H1 (cell line): ENCODE results near the gene PTPRT.

Experiments
- BCL11A ChIP-seq, 2 experiments: IDR thresholded peaks; one replicate each; pipeline ENCODE4 v1.6.1; 2011; ENCODE audit warnings: low read depth in 2 of 2, low read length in 2 of 2, mild to moderate bottlenecking in 2 of 2
- EZH2 ChIP-seq: fragments of 200-600 bp; sonication (generic); IDR thresholded peaks from 2 replicates; pipeline ENCODE4 v1.7.1; 2012; ENCODE audit warnings: low read depth, mild to moderate bottlenecking, moderate library complexity, low read length, inconsistent platforms; ENCODE audit not compliant: severe bottlenecking
- GABPA ChIP-seq: IDR thresholded peaks from 2 replicates; pipeline ENCODE4 v1.6.1; 2011; ENCODE audit warnings: mild to moderate bottlenecking, low read length, moderate library complexity, borderline replicate concordance; ENCODE audit not compliant: insufficient read depth
- JUN ChIP-seq: IDR thresholded peaks from 2 replicates; pipeline ENCODE4 v1.6.1; 2011; ENCODE audit warnings: low read depth, mild to moderate bottlenecking, improper control_type of control experiment, low read length
- POLR2A ChIP-seq, 2 experiments: IDR thresholded peaks; 1 replicate in 1 of 2; 2 replicates in 1 of 2; pipeline ENCODE4 v1.6.1; 2011; ENCODE audit warnings: low read depth in 2 of 2, low read length in 2 of 2, mild to moderate bottlenecking in 2 of 2; ENCODE audit errors: control extremely low read depth in 1 of 2
- POLR2AphosphoS5 ChIP-seq: IDR thresholded peaks from 2 replicates; pipeline ENCODE4 v1.6.1; 2011; ENCODE audit warnings: low read depth, low read length
- RFX5 ChIP-seq: IDR thresholded peaks from 2 replicates; pipeline ENCODE4 v1.6.1; 2011; ENCODE audit warnings: low read depth, low read length, improper control_type of control experiment, borderline replicate concordance
- SIN3A ChIP-seq, 2 experiments: IDR thresholded peaks in 1 of 2; conservative IDR thresholded peaks in 1 of 2; 2 replicates each; pipeline ENCODE4 v1.6.1; 2011 to 2012; ENCODE audit warnings: low read length in 2 of 2, improper control_type of control experiment in 1 of 2, low read depth in 1 of 2, mild to moderate bottlenecking in 1 of 2
- SIRT6 ChIP-seq: IDR thresholded peaks from one replicate; pipeline ENCODE4 v1.7.1; 2012; ENCODE audit warnings: low read length, inconsistent platforms
- TF ChIP-seq, protein P1 (sequence below), 3 experiments: IDR thresholded peaks; 1 replicate in 2 of 3; 2 replicates in 1 of 3; pipeline versions ENCODE4 v1.5.1 to v1.6.1; 2011; ENCODE audit warnings: low read length in 3 of 3, mild to moderate bottlenecking in 3 of 3, inconsistent platforms in 2 of 3, low read depth in 1 of 3, moderate library complexity in 1 of 3; ENCODE audit not compliant: insufficient read depth in 1 of 3; ENCODE audit errors: control extremely low read depth in 1 of 3

DNA sequence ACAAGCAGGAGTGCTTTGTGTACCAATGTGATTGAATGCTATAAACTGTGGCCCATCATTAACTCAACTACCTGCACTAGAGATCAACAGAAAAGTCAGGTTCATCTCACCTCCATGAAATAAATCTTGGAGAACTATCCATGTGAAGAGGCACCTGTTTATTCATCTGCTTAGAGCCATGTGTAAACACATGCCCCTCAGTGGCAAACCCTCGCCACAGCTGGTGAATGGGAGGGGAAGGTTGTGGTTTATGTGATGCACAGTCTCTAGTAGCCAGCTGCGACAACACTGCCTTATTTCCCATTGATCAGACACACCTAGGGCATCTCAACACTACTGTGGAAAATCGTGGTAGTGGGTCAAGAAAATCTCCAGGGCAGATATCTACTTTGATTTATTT, 640.2 kb downstream of the PTPRT start:
- no peak for TF ChIP-seq JUN
- TF ChIP-seq, protein P1, sequence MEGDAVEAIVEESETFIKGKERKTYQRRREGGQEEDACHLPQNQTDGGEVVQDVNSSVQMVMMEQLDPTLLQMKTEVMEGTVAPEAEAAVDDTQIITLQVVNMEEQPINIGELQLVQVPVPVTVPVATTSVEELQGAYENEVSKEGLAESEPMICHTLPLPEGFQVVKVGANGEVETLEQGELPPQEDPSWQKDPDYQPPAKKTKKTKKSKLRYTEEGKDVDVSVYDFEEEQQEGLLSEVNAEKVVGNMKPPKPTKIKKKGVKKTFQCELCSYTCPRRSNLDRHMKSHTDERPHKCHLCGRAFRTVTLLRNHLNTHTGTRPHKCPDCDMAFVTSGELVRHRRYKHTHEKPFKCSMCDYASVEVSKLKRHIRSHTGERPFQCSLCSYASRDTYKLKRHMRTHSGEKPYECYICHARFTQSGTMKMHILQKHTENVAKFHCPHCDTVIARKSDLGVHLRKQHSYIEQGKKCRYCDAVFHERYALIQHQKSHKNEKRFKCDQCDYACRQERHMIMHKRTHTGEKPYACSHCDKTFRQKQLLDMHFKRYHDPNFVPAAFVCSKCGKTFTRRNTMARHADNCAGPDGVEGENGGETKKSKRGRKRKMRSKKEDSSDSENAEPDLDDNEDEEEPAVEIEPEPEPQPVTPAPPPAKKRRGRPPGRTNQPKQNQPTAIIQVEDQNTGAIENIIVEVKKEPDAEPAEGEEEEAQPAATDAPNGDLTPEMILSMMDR (IDR thresholded peaks at IDR 0.05; ENCODE audit: control extremely low read depth in 1 of 3, insufficient read depth in 1 of 3, low read depth in 1 of 3, low read length in 3 of 3): peak in 1 of 3 experiments; percentile 17; a peak in 1 of 4 replicates
- TF ChIP-seq POLR2AphosphoS5: no peak
- TF ChIP-seq POLR2A (IDR thresholded peaks at IDR 0.05; ENCODE audit: control extremely low read depth in 1 of 2, low read depth in 2 of 2, low read length in 2 of 2): no peak
- TF ChIP-seq EZH2: no peak
- TF ChIP-seq RFX5: no peak
- TF ChIP-seq SIN3A (conservative IDR thresholded peaks at IDR 0.05 in 1 of 2, IDR thresholded peaks at IDR 0.05 in 1 of 2; ENCODE audit: low read depth in 1 of 2, low read length in 2 of 2): no peak
- no peak for TF ChIP-seq SIRT6
- TF ChIP-seq GABPA: no peak
- TF ChIP-seq BCL11A (IDR thresholded peaks at IDR 0.05; ENCODE audit: low read depth in 2 of 2, low read length in 2 of 2): no peak
